Neuron (in vitro differentiated cells): Measurements from ENCODE around the gene MECP2.

ENCODE experiments used
- H2AFZ ChIP-seq: one replicate; pipeline ENCODE4 v1.6.1; 2013; ENCODE audit warnings: low read depth, mild to moderate bottlenecking, inconsistent platforms, low read length, moderate library complexity
- H3K27me3 ChIP-seq: one replicate; pipeline ENCODE4 v1.6.1; 2013; ENCODE audit warnings: low read length; ENCODE audit not compliant: insufficient read depth
- H3K36me3 ChIP-seq: one replicate; pipeline ENCODE4 v1.6.1; 2013; ENCODE audit warnings: low read length; ENCODE audit not compliant: insufficient read depth
- H3K4me1 ChIP-seq: one replicate; pipeline ENCODE4 v1.6.1; 2013; ENCODE audit warnings: low read length; ENCODE audit not compliant: insufficient read depth
- H3K4me3 ChIP-seq: 2 replicates; pipeline ENCODE4 v1.5.1; 2013; ENCODE audit warnings: mild to moderate bottlenecking, low read length, moderate library complexity
- H3K9me3 ChIP-seq: one replicate; pipeline ENCODE4 v1.6.1; 2013; ENCODE audit warnings: low read length

Gene MECP2

DNA sequence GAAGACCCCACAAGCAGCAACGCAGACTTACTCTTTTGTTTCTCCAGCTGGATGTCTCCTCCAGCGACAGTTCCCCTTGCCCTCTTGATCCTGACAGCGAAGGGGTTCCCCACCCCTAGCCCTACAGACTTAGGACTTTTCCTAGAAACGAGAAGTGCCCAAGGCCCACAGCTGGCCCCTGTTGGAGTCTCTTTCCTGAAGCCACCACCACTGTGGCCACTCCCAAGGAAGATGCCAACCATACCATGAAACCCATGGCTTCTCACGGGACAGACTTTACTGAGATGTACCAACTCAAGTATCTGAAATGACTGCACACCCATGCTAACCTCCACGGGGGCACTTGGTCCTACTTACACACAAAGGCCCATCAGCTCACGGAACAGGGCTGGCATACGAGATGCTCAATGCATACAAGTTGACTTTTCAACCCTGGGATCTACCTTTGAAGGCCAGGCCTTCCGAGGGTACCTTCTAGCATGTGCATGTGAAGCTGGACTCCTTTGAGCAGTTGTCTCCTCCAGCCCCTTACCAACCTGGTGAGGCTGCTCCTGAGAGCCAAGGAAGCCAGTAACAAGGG lies 76.9 kb downstream of the MECP2 start:
- Histone ChIP-seq H3K27me3 (peaks cover 6% of the 10 kb centered on the region), H3K9me3 (no peaks in the 10 kb centered on the region), H2AFZ (no peak overlapping the region), H3K4me1 (peaks cover 24% of the 10 kb centered on the region), H3K4me3 (peak overlapping the region; percentile 57), H3K36me3 (peaks cover 3% of the 10 kb centered on the region)

DNA sequence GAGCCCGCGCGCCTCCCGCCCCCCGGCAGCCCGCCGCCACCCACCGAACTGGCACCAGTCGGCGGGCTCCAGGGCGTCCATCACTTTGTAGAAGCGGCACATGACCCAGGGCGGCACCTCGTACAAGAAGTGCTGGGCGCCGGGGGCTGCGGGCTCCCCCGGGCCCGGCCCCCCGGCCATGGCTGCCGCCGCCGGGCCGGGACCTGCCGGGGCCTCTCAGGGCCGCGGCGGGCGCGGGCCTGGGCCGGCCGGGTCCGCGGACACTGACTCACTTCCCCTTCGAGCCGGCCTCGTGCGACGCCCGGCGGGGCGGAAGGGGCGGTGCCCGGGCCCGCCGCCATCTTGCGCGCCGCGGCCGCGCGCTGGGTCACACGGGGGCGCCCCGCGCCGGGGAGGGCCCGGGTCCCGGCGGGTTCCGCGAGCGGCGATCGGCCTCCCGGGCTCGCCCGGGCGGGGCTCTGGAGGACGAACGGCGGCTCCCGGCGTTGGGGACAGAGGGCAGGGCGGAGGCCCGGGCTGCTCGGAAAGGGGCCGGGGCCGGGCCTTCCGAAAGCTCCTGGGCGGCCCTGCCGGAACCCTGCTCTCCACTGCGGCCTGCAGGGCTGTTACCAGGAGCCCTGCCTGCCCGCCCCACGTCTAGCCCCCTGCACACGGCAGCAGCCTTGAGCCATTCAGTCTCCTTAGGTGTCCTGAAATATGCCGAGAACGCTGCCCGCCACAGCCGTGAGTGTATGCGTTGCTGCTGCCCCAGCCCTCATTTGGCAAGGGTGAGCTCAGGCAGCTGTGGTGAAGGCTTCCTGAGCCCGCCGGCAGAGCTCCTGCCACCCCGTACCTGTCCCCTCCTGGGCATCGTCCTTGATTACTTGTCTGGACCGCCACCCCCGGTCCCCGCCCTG lies 77.6 kb downstream of the MECP2 start, which contains the start of gene IRAK1:
Gene IRAK1 (minus strand): TSS at position 270 of the 896 bp plus-strand sequence. CDS start 90 bp downstream, at position 180.
- H2AFZ ChIP-seq, result no peak within 1 kb of the TSS
- peaks cover 3% of the 10 kb centered on the region for H3K36me3 ChIP-seq
- H3K4me3 ChIP-seq, result peak within 1 kb of the TSS; percentile 57
- no peaks in the 10 kb centered on the region for H3K9me3 ChIP-seq
- H3K27me3 ChIP-seq, result peaks cover 6% of the 10 kb centered on the region
- peaks cover 22% of the 10 kb centered on the region for H3K4me1 ChIP-seq

GRCh38 chrX:154019061-154019621 lies 78.4 kb downstream of the MECP2 start:
- Histone ChIP-seq H3K27me3 (peaks cover 4% of the 10 kb centered on the region), H3K36me3 (peaks cover 3% of the 10 kb centered on the region), H3K9me3 (no peaks in the 10 kb centered on the region), H2AFZ (no peak overlapping the region), H3K4me3 (peak overlapping the region; percentile 57), H3K4me1 (peaks cover 21% of the 10 kb centered on the region)

- Histone ChIP-seq H3K27me3 (peaks cover 4% of the 10 kb centered on the region), H3K9me3 (no peaks in the 10 kb centered on the region), H3K4me1 (peaks cover 21% of the 10 kb centered on the region), H2AFZ (no peak overlapping the region), H3K36me3 (peaks cover 3% of the 10 kb centered on the region), H3K4me3 (peak overlapping the region; percentile 57)
Observed at GRCh38 chrX:154018518-154019060, 78.9 kb downstream of the MECP2 start.

- Histone ChIP-seq H3K9me3 (no peaks in the 10 kb centered on the region), H3K36me3 (peaks cover 3% of the 10 kb centered on the region), H3K27me3 (peaks cover 4% of the 10 kb centered on the region), H3K4me1 (peaks cover 18% of the 10 kb centered on the region), H2AFZ (no peak overlapping the region), H3K4me3 (no peak overlapping the region)
Observed at GRCh38 chrX:154017766-154018517, 79.6 kb downstream of the MECP2 start.

GRCh38 chrX:154016366-154017076 lies 81.0 kb downstream of the MECP2 start:
- Histone ChIP-seq H3K9me3 (no peaks in the 10 kb centered on the region), H2AFZ (no peak overlapping the region), H3K4me3 (no peak overlapping the region), H3K4me1 (peaks cover 14% of the 10 kb centered on the region), H3K27me3 (peaks cover 7% of the 10 kb centered on the region), H3K36me3 (peaks cover 3% of the 10 kb centered on the region)

DNA sequence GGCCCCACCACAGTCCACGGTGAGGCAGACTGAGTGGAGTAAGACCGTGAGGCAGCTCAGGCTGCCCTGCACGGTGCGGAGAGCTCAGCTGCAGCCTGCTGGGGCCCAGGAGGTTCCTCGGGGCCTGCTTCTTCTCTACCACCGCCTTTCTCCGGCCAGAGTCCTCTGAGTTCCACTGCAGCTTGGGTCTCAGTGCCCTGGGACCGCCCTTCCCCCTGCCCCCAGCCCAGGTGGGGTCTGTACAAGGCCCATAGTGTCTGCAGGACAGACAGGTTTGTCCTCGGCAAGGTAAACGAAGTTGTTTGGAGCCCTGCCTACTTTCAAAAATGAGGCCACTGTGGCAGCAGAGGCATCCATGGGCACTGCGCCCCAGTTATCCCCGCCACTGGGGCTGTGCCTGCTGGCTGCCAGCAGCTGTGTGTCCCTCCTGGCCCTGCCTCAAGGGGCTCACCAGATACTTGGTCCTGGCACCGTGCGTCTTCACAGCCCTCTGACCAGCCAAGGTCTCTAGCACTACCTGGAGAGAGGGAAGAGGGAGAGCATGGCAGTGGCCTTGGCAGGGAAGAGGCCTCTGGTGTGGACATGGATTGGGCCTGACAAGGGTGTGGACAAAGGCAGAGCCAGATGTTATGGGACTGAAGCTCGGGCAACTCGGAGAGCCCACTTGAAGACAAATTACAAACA lies 81.8 kb downstream of the MECP2 start:
- H3K9me3 ChIP-seq, result no peaks in the 10 kb centered on the region
- no peak overlapping the region for H2AFZ ChIP-seq
- peaks cover 9% of the 10 kb centered on the region for H3K27me3 ChIP-seq
- no peak overlapping the region for H3K4me3 ChIP-seq
- peaks cover 10% of the 10 kb centered on the region for H3K4me1 ChIP-seq
- H3K36me3 ChIP-seq, result peaks cover 3% of the 10 kb centered on the region

- H3K36me3 ChIP-seq, result peaks cover 3% of the 10 kb centered on the region
- no peak overlapping the region for H2AFZ ChIP-seq
- no peak overlapping the region for H3K4me3 ChIP-seq
- H3K9me3 ChIP-seq, result no peaks in the 10 kb centered on the region
- peaks cover 9% of the 10 kb centered on the region for H3K27me3 ChIP-seq
- peaks cover 6% of the 10 kb centered on the region for H3K4me1 ChIP-seq
Observed at GRCh38 chrX:154014429-154015380, 82.8 kb downstream of the MECP2 start.

DNA sequence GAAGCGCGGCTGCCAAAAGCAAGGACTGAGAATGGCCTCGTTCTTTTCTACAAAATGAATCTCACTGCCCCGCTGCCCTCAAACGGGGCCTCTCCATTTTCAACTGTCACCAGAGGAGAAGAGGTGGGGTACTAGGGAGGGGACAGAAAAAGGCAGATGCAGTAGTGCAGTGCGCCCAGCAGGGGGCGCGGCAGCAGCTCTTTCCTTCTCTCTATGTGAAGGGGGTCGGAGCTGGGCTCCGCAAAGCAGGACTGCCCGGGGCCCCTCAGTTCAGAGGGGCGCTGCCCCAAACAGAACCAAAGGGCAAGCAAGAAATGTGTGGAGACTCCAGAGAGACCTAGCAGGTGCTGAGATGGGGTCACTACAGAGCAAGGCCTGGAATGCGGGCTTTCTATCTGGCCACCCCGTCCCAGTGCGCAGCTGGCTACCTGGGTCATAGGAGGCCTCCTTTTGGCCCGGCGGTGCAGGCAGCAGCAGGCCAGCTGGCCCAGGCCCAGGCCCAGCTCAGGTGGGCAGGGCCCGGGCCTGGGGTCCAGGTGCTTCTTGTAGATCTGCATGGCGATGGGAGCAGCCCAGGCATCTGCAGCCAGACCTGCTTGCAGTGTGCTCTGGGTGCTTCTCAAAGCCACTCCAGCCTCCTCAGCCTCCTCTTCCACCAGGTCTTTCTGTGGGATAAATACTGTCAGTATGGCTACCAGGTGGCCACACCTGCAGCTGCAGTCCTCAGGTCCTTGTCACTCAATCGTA lies 83.7 kb downstream of the MECP2 start:
- H3K4me1 ChIP-seq, result peaks cover 3% of the 10 kb centered on the region
- no peaks in the 10 kb centered on the region for H3K9me3 ChIP-seq
- H3K4me3 ChIP-seq, result no peak overlapping the region
- no peak overlapping the region for H2AFZ ChIP-seq
- peaks cover 9% of the 10 kb centered on the region for H3K27me3 ChIP-seq
- H3K36me3 ChIP-seq, result peaks cover 3% of the 10 kb centered on the region

DNA sequence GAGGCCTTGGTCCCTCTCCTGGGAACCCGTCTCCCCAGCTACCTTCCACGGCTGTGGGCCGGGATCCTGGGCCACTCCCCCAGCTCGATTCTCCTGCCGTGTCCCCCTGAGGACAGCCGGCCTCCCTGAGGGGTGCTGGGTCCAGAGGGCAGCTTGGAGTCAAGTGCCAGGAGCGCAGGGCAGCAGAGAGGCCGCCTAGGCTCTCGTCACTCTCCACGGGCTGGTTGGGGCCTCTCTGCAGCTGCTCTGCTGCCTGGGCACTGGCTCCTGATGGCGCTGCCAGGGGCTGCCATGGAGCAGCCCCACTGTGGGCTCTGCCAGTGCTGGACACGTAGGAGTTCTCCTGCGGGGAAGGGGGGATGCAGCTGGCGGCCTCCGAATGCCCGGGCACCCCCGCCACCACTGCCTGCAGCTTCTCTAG lies 84.5 kb downstream of the MECP2 start:
- Histone ChIP-seq H3K36me3 (peaks cover 3% of the 10 kb centered on the region), H3K27me3 (peaks cover 9% of the 10 kb centered on the region), H2AFZ (no peak overlapping the region), H3K4me1 (peaks cover 2% of the 10 kb centered on the region), H3K9me3 (no peaks in the 10 kb centered on the region), H3K4me3 (no peak overlapping the region)
